Measurements from ENCODE around the gene TYW1B. TPM values are rescaled to one million over a fixed set of nuclear protein-coding genes. Genes with fewer than 3 reads are reported as not detected.
"Not testable (repeated sequence)": the region's sequence is repeated elsewhere in the genome, so short reads cannot be mapped to it uniquely, and the experiment has no call there.

TYW1B gene
- polyA plus RNA-seq, 1 donor: 6.0 TPM

DNA sequence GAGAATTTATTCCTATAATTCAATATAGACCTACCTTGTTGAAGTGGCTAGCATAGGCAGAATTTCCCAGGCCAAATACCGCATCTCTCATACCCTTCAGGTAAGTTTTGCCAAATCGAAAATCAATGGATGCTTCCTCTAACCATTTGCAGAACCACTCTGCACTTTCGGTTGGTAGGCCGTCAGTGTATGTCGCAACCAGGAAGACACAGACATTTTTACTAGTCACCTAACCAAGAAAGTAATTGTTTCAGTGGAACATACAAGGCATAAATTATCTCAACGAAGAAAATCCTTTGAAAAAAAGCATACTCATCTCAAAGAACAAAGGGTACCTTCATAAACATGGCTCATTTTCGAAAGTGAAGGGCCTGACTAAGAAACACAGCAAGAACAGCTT lies 17.6 kb downstream of the TYW1B start:
- not testable (repeated sequence) for DNase-seq (ENCODE audit: low read depth)

- not testable (repeated sequence) for DNase-seq (ENCODE audit: low read depth)
These were observed 19.5 kb downstream of the TYW1B start for GRCh38 chr7:72808511-72808910.

DNA sequence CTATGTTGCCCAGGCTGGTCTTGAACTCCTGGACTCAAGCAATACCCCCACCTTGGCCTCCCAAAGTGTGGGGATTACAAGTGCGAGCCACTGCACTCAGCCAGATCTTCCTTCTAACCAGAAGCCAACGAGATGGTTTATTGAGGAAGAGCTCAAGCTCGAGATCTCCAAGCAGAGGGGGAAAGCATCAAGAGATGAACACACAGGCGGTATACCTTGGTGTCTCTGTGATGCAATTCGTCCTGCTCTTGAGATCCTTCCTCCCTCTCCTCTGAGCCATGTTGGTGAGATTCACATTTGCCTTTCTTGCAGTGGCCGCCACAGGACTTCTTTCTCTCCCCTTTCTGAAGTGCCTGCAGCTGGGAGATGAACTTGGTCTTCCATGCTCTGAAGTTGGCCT lies 21.1 kb downstream of the TYW1B start:
- DNase-seq (ENCODE audit: low read depth): not testable (repeated sequence)

- DNase-seq (ENCODE audit: low read depth): no peak
These were observed 22.2 kb downstream of the TYW1B start for GRCh38 chr7:72805526-72806494.

GRCh38 chr7:72803778-72804177 lies 24.2 kb downstream of the TYW1B start:
- DNase-seq (ENCODE audit: low read depth): not testable (repeated sequence)

GRCh38 chr7:72801564-72801963 lies 26.4 kb downstream of the TYW1B start:
- DNase-seq (ENCODE audit: low read depth): not testable (repeated sequence)

DNA sequence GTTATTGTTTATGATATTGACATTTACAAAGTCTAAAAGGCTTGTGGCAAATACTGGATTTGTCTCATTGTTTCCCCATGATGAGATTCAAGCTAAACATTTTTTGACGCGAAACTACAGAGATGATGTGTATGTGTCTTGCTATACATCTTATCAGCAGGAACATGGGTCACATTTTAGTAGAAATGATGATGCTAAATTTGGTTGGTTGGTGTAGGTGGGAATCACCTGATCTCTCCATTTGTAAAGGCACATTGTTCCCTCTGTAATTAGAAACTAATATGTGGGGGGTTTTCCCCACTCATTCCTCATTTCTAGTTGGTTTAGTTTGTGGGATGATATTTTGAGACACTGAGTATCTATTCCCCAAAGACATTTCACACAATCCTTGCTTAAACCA lies 32.6 kb downstream of the TYW1B start:
- not testable (repeated sequence) for DNase-seq (ENCODE audit: low read depth)

GRCh38 chr7:72793791-72794190 lies 34.2 kb downstream of the TYW1B start:
- no peak for DNase-seq (ENCODE audit: low read depth)

DNA sequence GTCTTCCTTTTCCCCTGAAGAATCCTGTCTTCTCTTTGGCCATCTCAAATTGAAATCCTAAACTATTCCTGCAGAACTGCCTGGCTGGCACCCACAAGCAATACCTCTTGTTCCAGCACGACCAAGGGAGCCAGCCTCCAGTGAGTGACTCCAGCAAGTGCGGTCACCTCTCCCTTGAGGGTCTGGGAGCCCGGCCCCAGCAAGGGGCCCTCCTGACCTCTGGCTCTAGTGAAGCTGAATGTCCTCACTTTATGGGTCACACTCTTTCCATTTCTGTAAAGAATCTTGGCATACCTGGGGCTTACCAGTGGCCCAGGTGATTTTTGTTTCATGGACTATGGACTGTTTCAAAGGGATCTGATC lies 37.3 kb downstream of the TYW1B start:
- not testable (repeated sequence) for DNase-seq (ENCODE audit: low read depth)

DNA sequence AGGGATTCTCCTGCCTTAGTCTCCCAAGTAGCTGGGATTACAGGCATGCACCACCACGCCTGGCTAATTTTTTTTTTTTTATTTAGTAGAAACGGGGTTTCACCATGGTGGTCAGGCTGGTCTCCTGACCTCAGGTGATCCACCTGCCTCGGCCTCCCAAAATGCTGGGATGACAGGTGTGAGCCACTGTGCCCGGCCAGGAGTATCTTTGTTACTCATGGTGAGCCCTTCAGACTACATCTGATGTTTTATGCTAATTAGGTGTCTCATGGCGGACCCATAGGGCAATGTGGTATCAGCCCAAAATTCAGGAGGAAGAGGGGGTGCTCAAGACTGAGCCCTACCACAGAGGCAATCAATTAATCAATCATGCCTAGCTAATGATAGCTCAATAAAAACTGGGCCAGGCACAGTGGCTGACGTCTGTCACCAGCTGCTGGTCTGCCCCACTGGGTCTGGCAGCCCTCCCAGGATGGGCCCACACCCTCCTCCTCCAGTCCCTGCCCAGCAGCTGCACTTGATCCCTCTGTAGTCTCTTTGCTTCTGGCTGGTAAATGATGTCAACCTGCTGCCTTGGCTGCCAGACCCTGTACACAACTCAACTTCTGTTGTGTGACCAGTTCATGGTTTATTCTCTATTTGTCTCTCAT lies 37.8 kb downstream of the TYW1B start:
- not testable (repeated sequence) for DNase-seq (ENCODE audit: low read depth)

- no peak for DNase-seq (ENCODE audit: low read depth)
These were observed 42.6 kb downstream of the TYW1B start for GRCh38 chr7:72785166-72785955.

GRCh38 chr7:72783601-72784370 lies 44.2 kb downstream of the TYW1B start:
- not testable (repeated sequence) for DNase-seq (ENCODE audit: low read depth)

GRCh38 chr7:72781631-72782030 lies 46.4 kb downstream of the TYW1B start:
- DNase-seq (ENCODE audit: low read depth): no peak

DNA sequence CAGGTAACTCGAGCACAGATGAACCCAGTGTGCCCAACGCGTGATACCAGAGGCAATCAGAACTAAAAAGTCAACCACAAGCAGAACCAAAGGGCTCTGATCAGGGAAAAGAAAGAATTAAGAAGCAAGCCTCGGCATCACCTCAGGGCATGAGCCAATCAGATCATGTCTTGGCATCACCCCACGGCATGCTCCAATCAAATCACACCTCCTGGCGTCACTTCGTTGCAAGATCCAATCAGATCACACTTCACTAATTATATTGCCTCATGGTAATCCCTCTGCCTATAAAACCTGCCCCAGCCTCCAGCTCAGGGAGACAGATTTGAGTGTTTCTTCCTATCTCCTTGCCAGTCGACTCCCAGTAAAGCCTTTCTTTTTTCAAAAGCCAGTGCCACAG lies 46.8 kb downstream of the TYW1B start:
- DNase-seq (ENCODE audit: low read depth): no peak

DNA sequence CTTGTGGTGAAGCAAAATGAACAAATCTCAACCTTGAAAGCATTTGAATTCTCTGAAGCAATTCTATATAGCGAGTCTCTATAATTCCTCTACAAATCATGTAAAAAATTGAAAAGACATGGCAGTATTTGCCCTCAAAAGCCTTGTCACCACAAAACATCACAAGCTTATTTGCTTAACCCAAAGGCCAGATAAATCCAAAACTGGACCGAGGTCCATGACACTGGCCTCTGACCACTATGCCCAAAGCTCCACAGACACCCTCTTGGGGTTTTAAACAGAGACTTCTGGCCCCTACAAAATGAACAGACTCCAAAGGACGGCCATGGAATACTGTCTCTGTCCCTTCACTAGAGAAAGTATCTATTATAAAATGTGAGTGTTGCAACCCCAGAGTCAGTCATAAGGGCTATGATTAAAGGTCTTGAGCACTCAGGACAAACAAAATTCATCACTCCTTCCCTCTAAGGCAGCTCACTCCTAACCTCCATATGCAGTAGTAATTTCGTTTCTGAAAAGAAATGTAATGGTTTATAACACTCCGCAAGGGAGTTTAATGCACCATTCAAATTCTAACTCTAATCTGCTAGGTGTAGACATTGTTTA lies 47.6 kb downstream of the TYW1B start:
- not testable (repeated sequence) for DNase-seq (ENCODE audit: low read depth)

DNA sequence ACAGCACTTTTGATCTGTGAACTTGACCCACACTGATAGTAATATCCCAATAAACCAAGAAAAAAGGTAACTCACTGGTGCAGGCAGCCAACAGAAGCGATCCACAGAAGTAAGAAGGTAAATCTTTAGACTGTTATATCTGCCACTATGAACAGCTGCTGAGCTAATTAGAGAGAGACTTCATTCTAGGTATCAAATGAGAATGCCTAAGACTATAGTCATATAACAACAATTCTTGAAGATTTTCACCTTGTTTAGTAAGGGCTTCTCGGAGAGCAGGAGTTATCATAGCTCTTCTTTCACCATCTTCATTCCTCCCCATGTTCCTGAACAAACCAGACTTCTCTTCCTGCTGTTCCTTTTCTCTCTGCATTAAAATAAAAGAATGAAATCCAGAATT lies 50.8 kb downstream of the TYW1B start:
- not testable (repeated sequence) for DNase-seq (ENCODE audit: low read depth)

- DNase-seq (ENCODE audit: low read depth): not testable (repeated sequence)
These were observed 55.4 kb downstream of the TYW1B start for GRCh38 chr7:72772627-72773026.

- DNase-seq (ENCODE audit: low read depth): not testable (repeated sequence)
These were observed 61.0 kb downstream of the TYW1B start for GRCh38 chr7:72766994-72767393.

DNA sequence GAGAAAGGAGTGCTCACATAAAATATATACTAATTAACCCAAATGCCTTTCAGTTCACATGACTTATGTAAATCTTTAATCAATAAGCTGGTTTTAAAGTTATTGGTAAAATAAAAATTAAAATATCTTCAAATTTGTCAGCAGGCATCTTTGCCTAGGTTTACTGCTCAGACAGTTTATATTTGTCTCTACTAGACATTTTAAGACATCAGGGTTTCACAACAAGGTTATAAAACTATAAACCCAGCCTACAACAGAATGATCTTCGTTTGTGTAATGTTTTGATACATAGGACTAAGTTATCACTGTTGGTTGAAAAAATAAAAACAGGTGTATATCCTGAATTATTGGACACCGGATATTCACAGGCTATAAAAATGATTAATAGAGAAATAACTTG lies 67.4 kb downstream of the TYW1B start:
- no peak for DNase-seq (ENCODE audit: low read depth)

DNA sequence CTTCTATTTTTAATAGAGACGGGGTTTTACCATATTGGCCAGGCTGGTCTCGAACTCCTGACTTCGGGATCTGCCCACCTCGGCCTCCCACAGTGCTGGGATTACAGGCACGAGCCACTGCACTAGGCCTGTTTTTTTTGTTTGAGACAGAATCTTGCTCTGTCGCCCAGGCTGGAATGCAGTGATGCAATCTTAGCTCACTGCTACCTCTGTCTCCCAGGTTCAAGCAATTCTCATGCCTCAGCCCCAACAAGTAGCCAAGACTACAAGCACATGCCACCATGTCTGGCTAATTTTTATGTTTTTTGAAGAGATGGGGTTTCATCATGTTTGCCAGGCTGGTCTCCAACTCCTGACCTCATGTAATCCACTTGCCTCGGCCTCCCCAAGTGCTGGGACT lies 73.7 kb downstream of the TYW1B start:
- no peak for DNase-seq (ENCODE audit: low read depth)

- no peak for DNase-seq (ENCODE audit: low read depth)
These were observed 74.2 kb downstream of the TYW1B start for GRCh38 chr7:72753781-72754180.

Measured in forelimb muscle (tissue), 1 donor.